ENCODE measurements around the gene TMCC2. TPM values are rescaled to one million over a fixed set of nuclear protein-coding genes. Genes with fewer than 3 reads are reported as not detected.

The TMCC2 gene
- total and polyA plus RNA-seq, 2 of the 8 experiments (the other 6 are each of a cell fraction or from before 2014, with no cell fraction given) = 6.7 to 6.8 TPM

GRCh38 chr1:205286335-205286950, 58.7 kb downstream of the TMCC2 start:
- Histone ChIP-seq H2AK5ac (ENCODE audit: low read depth, low read length) (peak overlapping the region; percentile 79; the same call in 1 of the 2 replicates), H2BK20ac (ENCODE audit: low read length) (peak overlapping the region; percentile 84; the same call in 1 of the 2 replicates), H3K4me2 (ENCODE audit: insufficient read depth in 1 of 2, low read depth in 2 of 2, low read length in 2 of 2) (no peak overlapping the region), H3K4me1 (replicated peaks in 1 of 4; ENCODE audit: control insufficient read depth in 3 of 4, insufficient read depth in 4 of 4, low read length in 3 of 4) (peaks cover 9 to 26% (median 18%) of the 10 kb centered on the region in 4 experiments), H2BK120ac (replicated peaks; ENCODE audit: low read depth, low read length) (peak overlapping the region; percentile 44), H4K20me1 (replicated peaks in 1 of 2; ENCODE audit: control insufficient read depth in 1 of 2, insufficient read depth in 2 of 2, low read length in 2 of 2) (no peaks in the 10 kb centered on the region), H3K27ac (ENCODE audit: low read depth, low read length) (0 out of 2 replicates have a peak overlapping the region, but pooled peaks have one; percentile 31), H3K56ac (replicated peaks; ENCODE audit: insufficient read length, low read depth, low read length) (no peak overlapping the region), H3K79me1 (ENCODE audit: low read depth, low read length) (no peaks in the 10 kb centered on the region), H3K18ac (ENCODE audit: extremely low read depth, low read length) (peak overlapping the region; percentile 62; the same call in 1 of the 2 replicates), H3K79me2 (ENCODE audit: control insufficient read depth in 1 of 2, insufficient read depth in 2 of 2, low read length in 2 of 2) (no peaks in the 10 kb centered on the region), H4K5ac (ENCODE audit: insufficient read length, low read depth, low read length) (no peak overlapping the region), H3K23me2 (ENCODE audit: low read depth, low read length) (no peaks in the 10 kb centered on the region), H3K4ac (replicated peaks; ENCODE audit: insufficient read length, low read depth, low read length) (peak overlapping the region; percentile 27), H3K27me3 (replicated peaks in 1 of 4; ENCODE audit: control insufficient read depth in 3 of 4, extremely low read depth in 1 of 4, insufficient read depth in 3 of 4, low read length in 3 of 4) (no peaks in the 10 kb centered on the region; a peak in 1 of 7 replicates), H3K23ac (ENCODE audit: insufficient read length) (no peak overlapping the region), H2BK15ac (ENCODE audit: low read length) (peak overlapping the region; percentile 49; the same call in 1 of the 2 replicates), H2AFZ (ENCODE audit: low read length) (no peak overlapping the region), H2BK5ac (ENCODE audit: low read depth, low read length) (peak overlapping the region; percentile 66; the same call in 1 of the 2 replicates), H3K36me3 (ENCODE audit: control insufficient read depth in 2 of 4, insufficient read depth in 4 of 4, low read length in 3 of 4) (no peaks in the 10 kb centered on the region), H3K4me3 (ENCODE audit: extremely low read depth in 1 of 4, insufficient read depth in 2 of 4, low read depth in 3 of 4, low read length in 4 of 4) (no peak overlapping the region), H4K91ac (replicated peaks; ENCODE audit: insufficient read length, low read length) (peak overlapping the region; percentile 63), H2BK12ac (ENCODE audit: low read depth, low read length) (peak overlapping the region; percentile 86; the same call in 1 of the 2 replicates), H4K8ac (ENCODE audit: extremely low read depth, insufficient read depth, low read length) (peak overlapping the region; percentile 53; the same call in 1 of the 2 replicates), H3K9me3 (ENCODE audit: insufficient read depth in 2 of 2, low read depth in 1 of 2, low read length in 1 of 2) (no peaks in the 10 kb centered on the region), H3K9ac (replicated peaks in 1 of 4; ENCODE audit: extremely low read depth in 1 of 4, low read depth in 3 of 4, low read length in 3 of 4) (no peak overlapping the region), H3K14ac (ENCODE audit: insufficient read length) (no peak overlapping the region)
- DNase-seq (ENCODE audit: low read depth in 1 of 2, low spot score in 2 of 2) = no peak
- 91% methylated on average over 9 of the region's 9 CpGs; no CpG with 5 or more reads in 1 of the 2 experiments for WGBS, 2 experiments (ENCODE audit: extremely low coverage in 1 of 2, insufficient coverage in 1 of 2, insufficient read length in 1 of 2, insufficient replicate concordance in 2 of 2, low coverage in 1 of 2, low lambda C conversion rate in 2 of 2, missing lambda C conversion rate in 1 of 2)
- POLR2A ChIA-PET (ENCODE audit: partially characterized antibody) = interaction anchor here (0.8 to 2.7 kb wide), 7 partner anchors 10 to 68 kb away, joined by 3 to 10 read pairs (median 7); partner anchors contain the start of gene NUAK2
- CTCF ChIA-PET (ENCODE audit: partially characterized antibody) = interaction anchor here (0.6 to 42.6 kb wide), 7 partner anchors 11 to 90 kb away, joined by 3 to 2424 read pairs (median 12); partner anchors contain the start of genes KLHDC8A and NUAK2
- no peak for FAIRE-seq
- TF ChIP-seq GTF2F1 (IDR thresholded peaks at IDR 0.05; ENCODE audit: borderline replicate concordance, low read depth, low read length) = no peak
- TF ChIP-seq KDM1A (IDR thresholded peaks at IDR 0.05; ENCODE audit: borderline replicate concordance, low read length) = peak; percentile 68; the same call in 1 of the 2 replicates
- no peak for TF ChIP-seq SAP30 (IDR thresholded peaks at IDR 0.05; ENCODE audit: insufficient read depth, insufficient replicate concordance, low read length)
- TF ChIP-seq CBX5 (IDR thresholded peaks at IDR 0.05; ENCODE audit: low read depth, low read length) = no peak

Measured in H1 (cell line).